Duodenal mucosa (tissue), 2 donors: Measurements from ENCODE around the gene ROBO1.

Experiments
- H3K27ac ChIP-seq: one replicate; pipeline ENCODE4 v1.7.0; 2013; ENCODE audit warnings: low read depth, low read length
- H3K27me3 ChIP-seq, 2 donors: one replicate each; pipeline ENCODE4 v1.7.0; 2013; ENCODE audit warnings: low read length in 2 of 2, control low read depth in 1 of 2; ENCODE audit not compliant: insufficient read depth in 2 of 2, control insufficient read depth in 1 of 2
- H3K36me3 ChIP-seq, 2 donors: one replicate each; pipeline ENCODE4 v1.7.0; 2013; ENCODE audit warnings: low read length in 2 of 2, control low read depth in 1 of 2; ENCODE audit not compliant: insufficient read depth in 2 of 2, control insufficient read depth in 1 of 2
- H3K4me1 ChIP-seq, 2 donors: one replicate each; pipeline ENCODE4 v1.7.0; 2013; ENCODE audit warnings: low read length in 2 of 2, control low read depth in 1 of 2; ENCODE audit not compliant: insufficient read depth in 2 of 2, control insufficient read depth in 1 of 2
- H3K4me3 ChIP-seq, 2 donors: one replicate each; pipeline ENCODE4 v1.7.0; 2013; ENCODE audit warnings: low read length in 2 of 2, low read depth in 1 of 2
- H3K9ac ChIP-seq, 2 donors: one replicate each; pipeline ENCODE4 v1.7.0; 2013; ENCODE audit warnings: low read length in 2 of 2, low read depth in 1 of 2
- H3K9me3 ChIP-seq, 2 donors: one replicate each; pipeline ENCODE4 v1.7.0; 2013; ENCODE audit warnings: low read length in 2 of 2, control low read depth in 1 of 2; ENCODE audit not compliant: control insufficient read depth in 1 of 2

Gene ROBO1

DNA sequence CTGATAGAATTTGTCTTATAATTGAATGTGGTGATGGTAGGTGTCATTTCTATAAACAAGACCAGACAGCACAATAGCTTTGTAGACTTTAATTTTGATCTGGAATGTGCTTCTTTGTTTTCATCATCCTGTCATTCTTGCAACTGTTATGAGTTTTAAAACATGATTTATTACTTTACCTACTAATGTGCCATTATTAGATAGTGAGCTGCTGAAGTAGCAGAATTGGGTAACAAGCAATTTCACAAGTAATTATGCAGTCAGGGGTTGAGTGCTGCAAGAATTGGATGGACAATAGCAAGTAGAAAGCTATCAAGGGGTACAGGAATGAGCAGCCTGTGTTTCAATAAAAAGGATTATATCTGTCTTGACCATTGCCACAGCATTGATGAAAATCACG lies 975.6 kb downstream of the ROBO1 start:
- Histone ChIP-seq H3K4me3 (no peak overlapping the region), H3K4me1 (no peaks in the 10 kb centered on the region), H3K9ac (no peak overlapping the region), H3K27ac (no peak overlapping the region), H3K36me3 (no peaks in the 10 kb centered on the region), H3K9me3 (no peaks in the 10 kb centered on the region), H3K27me3 (no peaks in the 10 kb centered on the region)

DNA sequence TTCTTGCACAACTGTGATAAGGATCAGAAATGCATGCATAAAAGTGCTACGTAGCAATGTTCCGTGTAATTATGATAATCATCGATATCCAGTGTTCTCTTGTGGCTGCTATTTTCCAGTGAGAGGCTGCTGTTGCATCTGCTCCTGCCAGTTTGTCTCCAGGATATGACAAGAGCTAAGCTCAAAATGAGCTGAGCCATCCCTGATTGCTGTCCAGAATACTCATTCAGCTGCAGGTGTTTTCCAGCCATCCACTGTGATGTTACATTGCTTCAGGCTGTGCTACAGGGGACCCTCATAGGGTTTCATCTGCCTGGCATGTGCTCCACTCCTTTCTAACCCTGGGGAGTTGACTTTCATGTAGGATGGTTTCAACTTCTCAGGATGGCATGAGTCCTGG lies 976.0 kb downstream of the ROBO1 start:
- Histone ChIP-seq H3K27me3 (no peaks in the 10 kb centered on the region), H3K4me1 (no peaks in the 10 kb centered on the region), H3K9ac (no peak overlapping the region), H3K36me3 (no peaks in the 10 kb centered on the region), H3K4me3 (no peak overlapping the region), H3K27ac (no peak overlapping the region), H3K9me3 (no peaks in the 10 kb centered on the region)

DNA sequence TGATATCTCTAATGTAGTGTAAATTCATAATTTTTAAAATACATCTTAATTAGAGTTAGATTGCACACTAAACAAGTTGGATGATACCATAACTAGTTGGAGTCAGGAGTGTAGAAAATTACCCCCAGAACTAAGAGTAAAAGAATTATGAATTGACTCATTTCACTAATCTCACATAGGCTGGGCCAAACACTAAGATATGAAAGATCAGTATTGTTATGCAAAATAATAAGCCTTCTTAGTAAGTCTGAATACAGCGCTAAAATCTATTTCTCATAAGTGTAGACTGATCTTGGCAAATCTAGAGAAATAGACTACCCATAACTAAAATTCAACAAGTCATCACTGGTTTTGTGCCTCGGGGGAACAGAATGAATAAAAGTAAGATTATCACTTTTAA lies 979.0 kb downstream of the ROBO1 start:
- H3K27ac ChIP-seq: no peak overlapping the region
- no peaks in the 10 kb centered on the region for H3K9me3 ChIP-seq
- no peaks in the 10 kb centered on the region for H3K4me1 ChIP-seq
- H3K9ac ChIP-seq: no peak overlapping the region
- no peak overlapping the region for H3K4me3 ChIP-seq
- no peaks in the 10 kb centered on the region for H3K36me3 ChIP-seq
- H3K27me3 ChIP-seq: no peaks in the 10 kb centered on the region

DNA sequence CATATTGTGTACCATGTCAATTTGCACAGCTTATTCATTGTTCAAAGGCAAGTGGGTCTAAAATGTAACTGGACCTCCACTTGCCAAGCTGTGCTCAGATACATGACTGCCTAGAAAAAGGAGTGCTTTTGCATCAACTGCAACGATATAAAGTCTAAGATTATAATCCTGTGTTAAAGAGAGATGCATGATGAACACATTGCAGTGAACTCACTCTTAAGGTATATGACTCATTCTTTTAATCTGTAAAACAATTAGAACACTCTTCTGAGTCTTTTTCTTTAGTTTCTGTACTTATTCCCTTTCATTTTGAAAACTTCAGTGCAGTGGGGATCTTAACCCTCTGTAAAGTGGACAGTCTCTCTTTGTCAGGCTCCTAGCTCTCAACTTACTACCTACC lies 982.8 kb downstream of the ROBO1 start:
- no peak overlapping the region for H3K9ac ChIP-seq
- H3K4me1 ChIP-seq: no peaks in the 10 kb centered on the region
- no peaks in the 10 kb centered on the region for H3K9me3 ChIP-seq
- H3K4me3 ChIP-seq: no peak overlapping the region
- no peaks in the 10 kb centered on the region for H3K36me3 ChIP-seq
- no peak overlapping the region for H3K27ac ChIP-seq
- no peaks in the 10 kb centered on the region for H3K27me3 ChIP-seq

DNA sequence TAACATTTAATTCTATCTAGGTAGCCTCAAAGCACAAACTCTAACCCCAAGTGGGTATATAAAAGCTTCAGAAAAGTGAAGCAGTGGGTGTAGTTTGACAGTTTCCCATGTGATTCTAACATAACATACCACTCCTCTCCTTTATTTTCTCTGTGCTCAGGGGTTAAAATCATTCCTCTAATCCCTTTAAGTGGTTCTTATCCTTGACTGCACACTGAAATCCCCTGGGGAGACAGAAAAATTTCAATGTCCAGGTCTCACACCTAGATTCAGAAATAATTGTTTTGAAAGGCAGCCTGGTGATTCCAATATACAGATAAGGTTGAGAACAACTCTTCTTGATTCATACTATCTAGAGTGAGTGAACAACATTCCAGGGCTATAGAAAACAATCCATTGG lies 986.4 kb downstream of the ROBO1 start:
- Histone ChIP-seq H3K9me3 (no peaks in the 10 kb centered on the region), H3K4me3 (no peak overlapping the region), H3K36me3 (no peaks in the 10 kb centered on the region), H3K27ac (no peak overlapping the region), H3K27me3 (no peaks in the 10 kb centered on the region), H3K4me1 (no peaks in the 10 kb centered on the region), H3K9ac (no peak overlapping the region)

DNA sequence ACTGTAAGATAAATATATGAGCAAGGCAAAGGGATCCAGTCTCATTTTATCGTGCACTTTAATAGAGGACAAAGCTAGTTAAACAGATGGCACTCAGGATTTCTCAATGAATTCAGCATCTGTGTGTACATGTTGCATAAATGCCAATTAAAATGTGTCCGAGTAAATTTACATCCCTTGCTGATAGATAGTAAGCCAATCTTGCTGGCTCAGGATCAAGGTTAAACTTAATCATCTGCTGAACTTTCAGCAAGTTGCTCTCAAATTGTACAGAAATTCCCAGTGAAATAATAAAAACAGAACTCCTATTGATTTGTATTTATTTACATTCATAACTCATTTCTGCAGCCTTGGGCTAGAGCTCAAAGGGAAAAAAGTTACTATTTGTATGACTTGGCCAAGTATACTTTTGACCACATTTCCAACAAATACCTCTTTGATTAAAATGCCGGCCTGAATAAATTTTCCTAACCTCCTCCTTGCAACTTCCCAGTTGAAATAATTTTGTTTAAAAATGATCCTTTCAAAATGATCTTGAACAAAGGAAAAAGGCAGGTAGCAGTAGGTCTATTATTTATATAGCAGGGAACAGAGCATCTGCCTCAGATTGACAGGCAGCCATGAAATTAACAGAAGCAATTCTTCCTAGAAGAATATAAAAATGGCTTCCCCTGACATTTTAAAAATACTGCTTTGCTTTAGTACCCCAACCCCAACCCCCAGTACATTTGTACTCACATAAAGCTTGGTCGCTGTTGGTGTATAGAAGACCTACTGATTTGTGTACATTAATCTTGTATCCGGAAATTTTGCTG lies 1001.9 kb downstream of the ROBO1 start:
- no peak overlapping the region for H3K9ac ChIP-seq
- no peaks in the 10 kb centered on the region for H3K4me1 ChIP-seq
- H3K9me3 ChIP-seq: no peaks in the 10 kb centered on the region
- H3K27ac ChIP-seq: no peak overlapping the region
- H3K27me3 ChIP-seq: no peaks in the 10 kb centered on the region
- no peak overlapping the region for H3K4me3 ChIP-seq
- H3K36me3 ChIP-seq: no peaks in the 10 kb centered on the region

DNA sequence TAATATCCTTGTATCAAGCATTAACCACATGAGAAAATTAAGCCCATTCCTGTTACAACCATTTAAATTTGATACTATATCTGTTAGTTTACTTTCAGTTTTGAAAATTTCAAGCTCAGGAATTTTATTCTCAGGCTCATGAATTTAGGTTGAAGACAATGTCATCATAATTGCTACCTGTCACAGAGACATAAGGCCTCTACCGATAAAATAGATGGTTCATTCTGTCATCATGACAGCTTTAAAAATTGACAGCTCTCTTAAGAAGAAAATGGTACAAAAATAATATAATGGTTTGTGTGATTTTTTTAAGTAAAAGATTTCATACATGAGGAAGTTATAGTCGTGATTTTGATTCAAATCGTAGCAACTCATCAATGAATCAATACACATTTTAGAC lies 1003.2 kb downstream of the ROBO1 start:
- Histone ChIP-seq H3K36me3 (no peaks in the 10 kb centered on the region), H3K4me1 (no peaks in the 10 kb centered on the region), H3K4me3 (no peak overlapping the region), H3K27ac (no peak overlapping the region), H3K27me3 (no peaks in the 10 kb centered on the region), H3K9ac (no peak overlapping the region), H3K9me3 (no peaks in the 10 kb centered on the region)

DNA sequence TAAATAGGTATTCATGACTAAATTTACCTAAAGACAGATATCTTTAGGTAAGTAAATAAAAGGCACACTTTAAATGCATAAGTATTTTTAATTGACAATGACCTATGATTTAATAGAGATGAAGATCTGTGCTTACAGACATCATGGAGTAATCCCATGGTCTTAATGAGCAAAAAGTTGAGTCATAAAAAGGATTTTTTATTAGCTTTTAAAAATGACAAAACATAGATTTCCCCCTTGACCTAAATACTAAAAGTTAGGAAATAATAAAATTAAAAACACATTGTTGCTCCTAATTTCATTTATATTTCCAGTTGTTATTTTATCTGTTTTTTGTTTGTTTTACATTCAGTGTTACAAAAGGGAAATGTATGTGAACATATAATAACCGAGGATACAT lies 1005.7 kb downstream of the ROBO1 start:
- H3K27me3 ChIP-seq: no peaks in the 10 kb centered on the region
- H3K36me3 ChIP-seq: no peaks in the 10 kb centered on the region
- no peak overlapping the region for H3K9ac ChIP-seq
- no peak overlapping the region for H3K27ac ChIP-seq
- H3K4me3 ChIP-seq: no peak overlapping the region
- H3K4me1 ChIP-seq: no peaks in the 10 kb centered on the region
- no peaks in the 10 kb centered on the region for H3K9me3 ChIP-seq

DNA sequence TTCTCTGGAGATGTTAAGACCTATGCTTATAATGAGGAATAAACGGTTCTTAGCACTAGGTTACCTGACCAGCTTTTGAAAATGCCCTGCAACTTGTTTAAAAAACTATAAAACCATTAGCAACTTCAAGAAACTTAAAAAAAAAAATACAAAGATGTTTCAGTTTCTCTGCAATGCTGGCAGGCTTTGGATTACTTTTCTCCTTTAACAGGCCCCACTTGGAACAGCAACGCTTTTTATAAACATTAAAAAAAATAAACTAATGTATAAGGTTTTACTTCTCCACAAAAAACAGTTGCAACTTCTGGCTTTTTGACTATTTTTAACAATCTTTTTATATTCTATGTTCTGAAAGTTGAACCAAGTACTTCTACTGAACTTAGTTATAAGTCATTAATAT lies 1006.7 kb downstream of the ROBO1 start:
- Histone ChIP-seq H3K4me3 (no peak overlapping the region), H3K9me3 (no peaks in the 10 kb centered on the region), H3K27me3 (no peaks in the 10 kb centered on the region), H3K27ac (no peak overlapping the region), H3K4me1 (no peaks in the 10 kb centered on the region), H3K9ac (no peak overlapping the region), H3K36me3 (no peaks in the 10 kb centered on the region)

DNA sequence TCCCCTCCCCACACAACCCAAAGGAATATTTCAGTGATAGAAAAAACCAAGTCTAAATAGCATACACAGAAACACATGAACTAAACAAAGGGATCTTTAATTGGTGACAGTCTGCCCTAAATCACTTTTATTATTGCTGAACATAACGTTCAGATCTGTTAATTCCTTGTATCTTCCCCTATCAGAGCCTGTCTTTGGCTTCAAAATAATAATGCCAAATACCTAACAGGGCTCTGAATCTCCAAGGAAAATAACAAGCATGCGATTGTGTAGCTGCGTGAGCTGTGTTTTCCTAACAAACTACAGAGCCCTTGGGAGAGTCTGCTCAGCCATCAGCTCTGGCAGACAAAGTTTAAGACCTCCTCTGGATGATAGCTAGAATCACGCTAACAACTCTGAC lies 1010.1 kb downstream of the ROBO1 start:
- Histone ChIP-seq H3K9ac (no peak overlapping the region), H3K4me3 (no peak overlapping the region), H3K36me3 (no peaks in the 10 kb centered on the region), H3K9me3 (no peaks in the 10 kb centered on the region), H3K27ac (no peak overlapping the region), H3K4me1 (no peaks in the 10 kb centered on the region), H3K27me3 (no peaks in the 10 kb centered on the region)
